SU-DHL-6 (cell line): ENCODE measurements around the gene DEAF1.

ENCODE experiments used
- H2AFZ ChIP-seq: fragments of 200-600 bp; sonication (generic); 2 replicates; pipeline ENCODE4 v1.6.1; 2014; ENCODE audit warnings: low read depth, mild to moderate bottlenecking, moderate library complexity, mixed read lengths, antibody characterized with exemption, low read length; ENCODE audit not compliant: severe bottlenecking
- H3F3A ChIP-seq: fragments of 200-600 bp; shearing (Covaris generic); 2 replicates; pipeline ENCODE4 v1.6.0; 2016; ENCODE audit warnings: antibody characterized with exemption, mild to moderate bottlenecking; ENCODE audit not compliant: insufficient read depth
- H3K27ac ChIP-seq: fragments of 200-600 bp; sonication (generic); 2 replicates; pipeline ENCODE4 v1.5.1; 2016; ENCODE audit warnings: low read depth, mild to moderate bottlenecking, low read length, moderate library complexity, mixed read lengths
- H3K27me3 ChIP-seq: fragments of 200-600 bp; sonication (generic), shearing (Covaris generic); 2 replicates; pipeline ENCODE4 v1.6.0; 2014; ENCODE audit warnings: mild to moderate bottlenecking, low read length
- H3K36me3 ChIP-seq: fragments of 200-600 bp; sonication (generic); 2 replicates; pipeline ENCODE4 v1.6.1; 2014; ENCODE audit warnings: mild to moderate bottlenecking, low read length, mixed read lengths
- H3K4me2 ChIP-seq: fragments of 300-600, 200-600 bp; shearing (Covaris generic), sonication (generic); 2 replicates; pipeline ENCODE4 v1.6.0; 2014; ENCODE audit warnings: low read length, low read depth, mild to moderate bottlenecking; ENCODE audit not compliant: poor library complexity, severe bottlenecking
- H3K4me3 ChIP-seq: fragments of 200-600 bp; sonication (generic); 2 replicates; pipeline ENCODE4 v1.5.1; 2014; ENCODE audit warnings: antibody characterized with exemption, low read length, mild to moderate bottlenecking, mixed read lengths; ENCODE audit not compliant: insufficient read depth, poor library complexity, severe bottlenecking
- H3K79me2 ChIP-seq: fragments of 200-600 bp; sonication (generic); 2 replicates; pipeline ENCODE4 v1.6.1; 2014; ENCODE audit warnings: mild to moderate bottlenecking, low read length, moderate library complexity; ENCODE audit not compliant: insufficient read depth
- H3K9ac ChIP-seq: fragments of 200-600 bp; sonication (generic); 2 replicates; pipeline ENCODE4 v1.7.0; 2014; ENCODE audit warnings: mild to moderate bottlenecking, low read length
- H3K9me2 ChIP-seq: fragments of 200-600 bp; sonication (generic); replicated peaks from 2 replicates; pipeline ENCODE4 v1.6.1; 2014; ENCODE audit warnings: low read length; ENCODE audit not compliant: insufficient read depth
- H3K9me3 ChIP-seq: fragments of 200-600 bp; sonication (generic); 2 replicates; pipeline ENCODE4 v1.6.1; 2014; ENCODE audit warnings: low read length, mixed read lengths; ENCODE audit not compliant: insufficient read depth
- H4K20me1 ChIP-seq: fragments of 200-600 bp; sonication (generic); 2 replicates; pipeline ENCODE4 v1.6.1; 2014; ENCODE audit warnings: low read depth, mild to moderate bottlenecking, antibody characterized with exemption, low read length, moderate library complexity, mixed read lengths
- CTCF ChIP-seq: fragments of 200-600 bp; sonication (generic); IDR thresholded peaks from one replicate; pipeline ENCODE4 v1.5.1; 2017; ENCODE audit warnings: antibody characterized with exemption, mild to moderate bottlenecking, low read length, moderate library complexity; ENCODE audit not compliant: insufficient read depth, poor library complexity, severe bottlenecking
- EZH2phosphoT487 ChIP-seq: fragments of 200-600 bp; sonication (generic), shearing (Covaris generic); conservative IDR thresholded peaks from 2 replicates; pipeline ENCODE4 v1.6.1; 2018; ENCODE audit warnings: mild to moderate bottlenecking, antibody characterized with exemption, low read length, moderate library complexity, mixed read lengths

Gene DEAF1

GRCh38 chr11:693887-694562 is 997 bp downstream of the DEAF1 start:
- no peaks in the 10 kb centered on the region for H3K36me3 ChIP-seq
- no peaks in the 10 kb centered on the region for H3K27me3 ChIP-seq
- peak overlapping the region; percentile 38 for H3K4me3 ChIP-seq
- no peaks in the 10 kb centered on the region for H4K20me1 ChIP-seq
- no peak overlapping the region for H2AFZ ChIP-seq
- TF ChIP-seq EZH2phosphoT487 = no peak
- TF ChIP-seq CTCF = no peak
- H3K27ac ChIP-seq = no peak overlapping the region
- peak overlapping the region; percentile 63 for H3K4me2 ChIP-seq
- no peaks in the 10 kb centered on the region for H3K9me3 ChIP-seq
- no peaks in the 10 kb centered on the region for H3K9me2 ChIP-seq
- peaks cover 21% of the 10 kb centered on the region for H3K79me2 ChIP-seq
- H3F3A ChIP-seq = peaks cover 19% of the 10 kb centered on the region
- peak overlapping the region; percentile 9; the same call in 1 of the 2 replicates for H3K9ac ChIP-seq

- Histone ChIP-seq H3K79me2 (peaks cover 21% of the 10 kb centered on the region), H3K4me3 (peak overlapping the region; percentile 38), H4K20me1 (no peaks in the 10 kb centered on the region), H3K27me3 (no peaks in the 10 kb centered on the region), H3K4me2 (peak overlapping the region; percentile 63), H2AFZ (no peak overlapping the region), H3F3A (peaks cover 19% of the 10 kb centered on the region), H3K9me2 (no peaks in the 10 kb centered on the region), H3K9me3 (no peaks in the 10 kb centered on the region), H3K36me3 (no peaks in the 10 kb centered on the region), H3K9ac (peak overlapping the region; percentile 9; the same call in 1 of the 2 replicates), H3K27ac (no peak overlapping the region)
- TF ChIP-seq CTCF = no peak
- TF ChIP-seq EZH2phosphoT487 = no peak
Observed at GRCh38 chr11:693415-693831, 1.6 kb downstream of the DEAF1 start.

- no peaks in the 10 kb centered on the region for H4K20me1 ChIP-seq
Observed at GRCh38 chr11:692824-693414, 2.1 kb downstream of the DEAF1 start.

More at GRCh38 chr11:692824-693414, 2.1 kb downstream of the DEAF1 start:
- no peaks in the 10 kb centered on the region for H3K9me2 ChIP-seq
- H3K9me3 ChIP-seq = no peaks in the 10 kb centered on the region
- no peaks in the 10 kb centered on the region for H3K27me3 ChIP-seq
- H3K4me3 ChIP-seq = no peak overlapping the region
- peaks cover 21% of the 10 kb centered on the region for H3K79me2 ChIP-seq
- H2AFZ ChIP-seq = no peak overlapping the region
- H3F3A ChIP-seq = peaks cover 18% of the 10 kb centered on the region
- no peak overlapping the region for H3K27ac ChIP-seq
- TF ChIP-seq CTCF (no peak), EZH2phosphoT487 (no peak)
- no peaks in the 10 kb centered on the region for H3K36me3 ChIP-seq
- H3K9ac ChIP-seq = no peak overlapping the region
- H3K4me2 ChIP-seq = peak overlapping the region; percentile 63
